ENCODE measurements around the gene CNNM1. TPM values are rescaled to one million over a fixed set of nuclear protein-coding genes. Genes with fewer than 3 reads are reported as not detected.
A peak's percentile ranks its signal among the peaks of the same experiment; 100 is the strongest.

Gene CNNM1
- total and polyA plus RNA-seq, 12 donors = 0.07 to 2.0 (median 1.2) TPM; not detected in 1

DNA sequence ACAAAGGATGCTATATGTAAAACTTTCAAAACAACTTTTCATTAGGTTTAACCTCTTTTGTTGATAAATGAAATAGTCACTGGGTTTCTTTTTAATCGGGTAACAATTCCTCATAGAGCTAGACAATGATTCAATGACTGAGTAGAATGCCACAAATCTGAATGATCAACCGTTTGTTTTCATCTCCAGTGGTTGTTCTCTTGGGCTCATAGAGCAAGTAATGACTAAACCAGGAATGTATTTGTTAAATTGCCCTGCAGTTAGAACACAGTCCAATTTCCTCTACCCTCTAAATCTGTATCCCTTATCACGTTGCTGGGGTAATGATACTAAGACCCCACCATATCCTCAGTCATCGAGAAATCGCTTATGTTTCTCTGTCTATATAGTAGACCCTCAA, 40.0 kb downstream of the CNNM1 start:
- Histone ChIP-seq H3K27ac (no peak overlapping the region), H3K27me3 (no peaks in the 10 kb centered on the region), H3K36me3 (replicated peaks in 1 of 2) (no peaks in the 10 kb centered on the region), H3K4me1 (replicated peaks in 1 of 2) (no peaks in the 10 kb centered on the region), H3K9me3 (replicated peaks in 1 of 3) (no peaks in the 10 kb centered on the region), H3K4me3 (no peak overlapping the region)
- WGBS, 4 donors = 81 to 87% (median 82%) methylated on average over 5 of the region's 5 CpGs
- TF ChIP-seq CTCF (IDR thresholded peaks at IDR 0.05) (no peak), POLR2A (IDR thresholded peaks at IDR 0.05) (no peak)
- no peak for DNase-seq
- intact Hi-C loops (cut with DNase I) = no loop called here

GRCh38 chr10:99369551-99369950, 40.4 kb downstream of the CNNM1 start:
- Histone ChIP-seq H3K4me1 (replicated peaks in 1 of 2) (no peaks in the 10 kb centered on the region), H3K9me3 (replicated peaks in 1 of 3) (no peaks in the 10 kb centered on the region), H3K27ac (no peak overlapping the region), H3K36me3 (replicated peaks in 1 of 2) (no peaks in the 10 kb centered on the region), H3K4me3 (no peak overlapping the region), H3K27me3 (no peaks in the 10 kb centered on the region)
- TF ChIP-seq CTCF (IDR thresholded peaks at IDR 0.05) (no peak), POLR2A (IDR thresholded peaks at IDR 0.05) (no peak)
- intact Hi-C loops (cut with DNase I) = no loop called here
- WGBS, 4 donors = 83 to 88% (median 88%) methylated on average over 3 of the region's 3 CpGs
- DNase-seq = no peak

GRCh38 chr10:99370993-99371392, 41.8 kb downstream of the CNNM1 start:
- intact Hi-C loops (cut with DNase I) = no loop called here
- Histone ChIP-seq H3K4me1 (replicated peaks in 1 of 2) (peaks cover 0 to 4% of the 10 kb centered on the region in 2 donors), H3K27me3 (no peaks in the 10 kb centered on the region), H3K27ac (no peak overlapping the region), H3K36me3 (replicated peaks in 1 of 2) (no peaks in the 10 kb centered on the region), H3K9me3 (replicated peaks in 1 of 3) (no peaks in the 10 kb centered on the region), H3K4me3 (no peak overlapping the region)
- WGBS, 4 donors = 20 to 59% (median 56%) methylated on average over 2 of the region's 2 CpGs
- DNase-seq = no peak
- TF ChIP-seq CTCF (IDR thresholded peaks at IDR 0.05) = peak in 1 of 6 experiments; percentile 9
- TF ChIP-seq POLR2A (IDR thresholded peaks at IDR 0.05) = no peak

- WGBS, 4 donors = 68 to 80% (median 73%) methylated on average over 9 of the region's 9 CpGs
- H3K4me3 ChIP-seq = no peak overlapping the region
Observed at GRCh38 chr10:99372546-99373271, 43.6 kb downstream of the CNNM1 start.

More at GRCh38 chr10:99372546-99373271, 43.6 kb downstream of the CNNM1 start:
- Histone ChIP-seq H3K27ac (no peak overlapping the region), H3K9me3 (replicated peaks in 1 of 3) (no peaks in the 10 kb centered on the region), H3K27me3 (no peaks in the 10 kb centered on the region), H3K36me3 (replicated peaks in 1 of 2) (no peaks in the 10 kb centered on the region), H3K4me1 (replicated peaks in 1 of 2) (peaks cover 0 to 4% of the 10 kb centered on the region in 2 donors)
- TF ChIP-seq CTCF (IDR thresholded peaks at IDR 0.05) = no peak
- no peak for TF ChIP-seq POLR2A (IDR thresholded peaks at IDR 0.05)
- DNase-seq = no peak
- intact Hi-C loops (cut with DNase I) = no loop called here
